Measurements from ENCODE around the gene MCM8. TPM values are rescaled to one million over a fixed set of nuclear protein-coding genes. Genes with fewer than 3 reads are reported as not detected.

The MCM8 gene
- polyA plus RNA-seq, 1 donor from 2014 or later: 5.1 TPM

GRCh38 chr20:5989539-5989938, 39.1 kb downstream of the MCM8 start:
- H3K9me3 ChIP-seq (ENCODE audit: low read length): no peaks in the 10 kb centered on the region
- H3K9ac ChIP-seq (ENCODE audit: low read length): no peak overlapping the region
- H3K36me3 ChIP-seq (ENCODE audit: insufficient read depth, low read length): no peaks in the 10 kb centered on the region
- no peak overlapping the region for H3K4me3 ChIP-seq (ENCODE audit: low read length)
- no peak overlapping the region for H3K4me2 ChIP-seq (ENCODE audit: low read length)
- H3F3A ChIP-seq (ENCODE audit: insufficient read depth, low read length, poor library complexity, severe bottlenecking): no peaks in the 10 kb centered on the region
- H4K20me1 ChIP-seq (ENCODE audit: insufficient read depth): no peaks in the 10 kb centered on the region
- no peaks in the 10 kb centered on the region for H3K9me2 ChIP-seq (ENCODE audit: insufficient read depth, low read length)
- TF ChIP-seq EP300 (conservative IDR thresholded peaks at IDR 0.05; ENCODE audit: poor library complexity, severe bottlenecking): no peak
- H3K27ac ChIP-seq (ENCODE audit: low read length): no peak overlapping the region
- H2AFZ ChIP-seq (ENCODE audit: low read depth, low read length): no peak overlapping the region
- no peaks in the 10 kb centered on the region for H3K79me2 ChIP-seq (replicated peaks; ENCODE audit: insufficient read depth, low read length)
- no peaks in the 10 kb centered on the region for H3K27me3 ChIP-seq (ENCODE audit: insufficient read depth, low read depth, low read length)

- H3K9me3 ChIP-seq (ENCODE audit: low read length): no peaks in the 10 kb centered on the region
- no peaks in the 10 kb centered on the region for H3K36me3 ChIP-seq (ENCODE audit: insufficient read depth, low read length)
- no peaks in the 10 kb centered on the region for H3F3A ChIP-seq (ENCODE audit: insufficient read depth, low read length, poor library complexity, severe bottlenecking)
- no peaks in the 10 kb centered on the region for H3K79me2 ChIP-seq (replicated peaks; ENCODE audit: insufficient read depth, low read length)
- H3K9ac ChIP-seq (ENCODE audit: low read length): no peak overlapping the region
- H4K20me1 ChIP-seq (ENCODE audit: insufficient read depth): no peaks in the 10 kb centered on the region
- H3K9me2 ChIP-seq (ENCODE audit: insufficient read depth, low read length): no peaks in the 10 kb centered on the region
- H2AFZ ChIP-seq (ENCODE audit: low read depth, low read length): no peak overlapping the region
- H3K27ac ChIP-seq (ENCODE audit: low read length): no peak overlapping the region
- H3K27me3 ChIP-seq (ENCODE audit: insufficient read depth, low read depth, low read length): no peaks in the 10 kb centered on the region
- H3K4me2 ChIP-seq (ENCODE audit: low read length): no peak overlapping the region
- TF ChIP-seq POLR2AphosphoS5 (IDR thresholded peaks at IDR 0.05) (no peak), TAF1 (IDR thresholded peaks at IDR 0.05; ENCODE audit: low read depth) (no peak), EZH2 (IDR thresholded peaks at IDR 0.05; ENCODE audit: borderline replicate concordance, insufficient read depth, low read length, poor library complexity, severe bottlenecking) (no peak), SMC3 (conservative IDR thresholded peaks at IDR 0.05; ENCODE audit: poor library complexity) (no peak), EP300 (conservative IDR thresholded peaks at IDR 0.05; ENCODE audit: poor library complexity, severe bottlenecking) (no peak), MXI1 (conservative IDR thresholded peaks at IDR 0.05; ENCODE audit: poor library complexity, severe bottlenecking) (no peak), REST (IDR thresholded peaks at IDR 0.05; ENCODE audit: borderline replicate concordance) (no peak), CTCF (IDR thresholded peaks at IDR 0.05; ENCODE audit: poor library complexity, severe bottlenecking) (no peak)
- H3K4me3 ChIP-seq (ENCODE audit: low read length): no peak overlapping the region
Measured at GRCh38 chr20:5990946-5991345, 40.5 kb downstream of the MCM8 start.
